HepG2 (cell line): ENCODE data around the gene ADCY1. TPM values are rescaled to one million over a fixed set of nuclear protein-coding genes. Genes with fewer than 3 reads are reported as not detected.

ENCODE experiments used
- ATAC-seq: fragments of 200-7000 bp; cut with Tn5 transposase; 3 replicates; pipeline ENCODE4 v1.9.1; 2020; ENCODE audit warnings: mild to moderate bottlenecking, moderate library complexity
- BruUV-seq: library from RNA; stranded (reverse); fragments of 400-500 nt; replicated peaks from 2 replicates; lab custom pipeline; 2021; lab: Mats Ljungman, UMichigan
- CTCF ChIA-PET: fragments of 300-600 bp; formaldehyde crosslinking; extraction: SDS; loops from one replicate; lab custom pipeline; 2021; ENCODE audit warnings: low total read pairs, inconsistent platforms, low intra/inter-chr PET ratio; lab: Yijun Ruan, JAX
- POLR2A ChIA-PET: fragments of 350-600 bp; sonication (Branson Sonifier 250); formaldehyde crosslinking; loops from one replicate; lab custom pipeline; 2020; ENCODE audit warnings: antibody characterized with exemption, inconsistent platforms; lab: Yijun Ruan, JAX
- DNase-seq: peaks from one replicate; pipeline ENCODE4 v3.0.0-alpha.2; 2015; ENCODE audit warnings: low spot score
- FAIRE-seq: peaks from 3 replicates; lab custom pipeline; 2011; peaks lifted over from hg19 to GRCh38; lab: Jason Lieb, UNC
- H2AFZ ChIP-seq: one replicate; pipeline ENCODE4 v1.6.1; 2011; ENCODE audit warnings: low read length, inconsistent platforms
- H3K27ac ChIP-seq: fragments of 300-600 bp; 3 replicates; pipeline ENCODE4 v1.8.0; 2011; ENCODE audit warnings: mixed run types, mild to moderate bottlenecking, mixed read lengths, low read length, inconsistent platforms; ENCODE audit not compliant: insufficient read depth; ENCODE audit errors: extremely low read length
- H3K27me3 ChIP-seq, 2 experiments: fragments of 200-600 bp in 1 of 2; 2 replicates in 1 of 2; 3 replicates in 1 of 2; pipeline versions ENCODE4 v1.6.0 to v1.8.0; 2011; ENCODE audit warnings: low read length in 2 of 2, mild to moderate bottlenecking in 2 of 2, moderate library complexity in 2 of 2, inconsistent platforms in 1 of 2; ENCODE audit not compliant: insufficient read depth in 2 of 2, control insufficient read depth in 1 of 2
- H3K36me3 ChIP-seq, 2 experiments: fragments of 200-600 bp in 1 of 2; replicated peaks in 1 of 2; 2 replicates in 1 of 2; 3 replicates in 1 of 2; pipeline versions ENCODE4 v1.5.1 to v1.8.0; 2011; ENCODE audit warnings: low read length in 2 of 2, inconsistent platforms in 1 of 2; ENCODE audit not compliant: insufficient read depth in 2 of 2, control insufficient read depth in 1 of 2
- H3K4me1 ChIP-seq: 2 replicates; pipeline ENCODE4 v1.5.1; 2012; ENCODE audit warnings: low read length, inconsistent platforms; ENCODE audit not compliant: insufficient read depth
- H3K4me2 ChIP-seq: 2 replicates; pipeline ENCODE4 v1.6.0; 2011; ENCODE audit warnings: low read depth, low read length, inconsistent platforms
- H3K4me3 ChIP-seq, 3 experiments: fragments of 200-600 bp in 1 of 3; sonication (generic), shearing (Covaris generic) in 1 of 3; replicated peaks in 1 of 3; 2 replicates each; pipeline ENCODE4 v1.5.1; 2011 to 2016; ENCODE audit warnings: low read length in 3 of 3, inconsistent platforms in 2 of 3, low read depth in 2 of 3, mild to moderate bottlenecking in 2 of 3, control low read depth in 1 of 3, mixed read lengths in 1 of 3; ENCODE audit not compliant: insufficient read depth in 1 of 3
- H3K79me2 ChIP-seq: one replicate; pipeline ENCODE4 v1.6.1; 2011; ENCODE audit warnings: low read length, inconsistent platforms; ENCODE audit not compliant: insufficient read depth
- H3K9ac ChIP-seq: 2 replicates; pipeline ENCODE4 v1.6.0; 2011; ENCODE audit warnings: mild to moderate bottlenecking, low read depth, low read length, inconsistent platforms; ENCODE audit not compliant: insufficient read depth
- H3K9me3 ChIP-seq: 2 replicates; pipeline ENCODE4 v1.5.1; 2012; ENCODE audit warnings: mild to moderate bottlenecking, low read length
- H4K20me1 ChIP-seq: 2 replicates; pipeline ENCODE4 v1.6.0; 2011; ENCODE audit warnings: inconsistent platforms, mild to moderate bottlenecking, low read length, moderate library complexity; ENCODE audit not compliant: insufficient read depth
- CBX5 ChIP-seq: sonication (generic); formaldehyde crosslinking; IDR thresholded peaks from 2 replicates; pipeline ENCODE4 v1.4.0; 2020; ENCODE audit warnings: missing genetic modification reagents, borderline replicate concordance
- EP300 ChIP-seq, 3 experiments: sonication (generic) in 1 of 3; formaldehyde crosslinking in 1 of 3; IDR thresholded peaks; 2 replicates each; pipeline versions ENCODE4 v1.5.1 to v1.6.1; 2011 to 2020; ENCODE audit warnings: low read depth in 2 of 3, low read length in 2 of 3, borderline replicate concordance in 1 of 3, improper control_type of control experiment in 1 of 3, mild to moderate bottlenecking in 1 of 3, missing genetic modification reagents in 1 of 3, moderate library complexity in 1 of 3
- HOXA7 ChIP-seq: sonication (generic); formaldehyde crosslinking; IDR thresholded peaks from 2 replicates; pipeline ENCODE4 v1.8.1; 2022; ENCODE audit warnings: mild to moderate bottlenecking, missing genetic modification reagents, moderate library complexity
- IKZF4 ChIP-seq: sonication (generic); formaldehyde crosslinking; IDR thresholded peaks from 2 replicates; pipeline ENCODE4 v1.5.1; 2020; ENCODE audit warnings: borderline replicate concordance, mild to moderate bottlenecking, low read depth, missing genetic modification reagents; ENCODE audit errors: not compliant biosample characterization
- SKI ChIP-seq: fragments of 450-650 bp; IDR thresholded peaks from one replicate; pipeline ENCODE4 v1.6.1; 2018; ENCODE audit warnings: mild to moderate bottlenecking; ENCODE audit not compliant: partially characterized antibody
- ZNF260 ChIP-seq: sonication (generic); formaldehyde crosslinking; IDR thresholded peaks from 2 replicates; pipeline ENCODE4 v1.4.0; 2020; ENCODE audit warnings: missing genetic modification reagents, low read depth, mild to moderate bottlenecking, borderline replicate concordance
- ZNF556 ChIP-seq: sonication (generic); formaldehyde crosslinking; IDR thresholded peaks from 2 replicates; pipeline ENCODE4 v1.4.0; 2020; ENCODE audit warnings: mild to moderate bottlenecking, missing genetic modification reagents, borderline replicate concordance
- ZNF569 ChIP-seq: sonication (generic); formaldehyde crosslinking; IDR thresholded peaks from 2 replicates; pipeline ENCODE4 v1.5.0; 2020; ENCODE audit warnings: mild to moderate bottlenecking, missing genetic modification reagents, moderate library complexity, borderline replicate concordance
- WGBS: methylation state at CpG from one replicate; pipeline ENCODE4 v1.1.6; 2017; ENCODE audit warnings: low lambda C conversion rate; 5-methylcytosine and 5-hydroxymethylcytosine counted together
- in situ Hi-C: cut with HindIII; loops from 2 replicates; pipeline ENCODE4 v1.10.0; 2017; ENCODE audit warnings: low pct_unique_long_range_greater_than_20kb; ENCODE audit not compliant: extremely low pct_ligation_motif_present
- intact Hi-C: fragments of 100-400 bp; cut with micrococcal nuclease; formaldehyde crosslinking; loops from one replicate; pipeline ENCODE4 v1.10.0; 2022; ENCODE audit not compliant: unreplicated experiment
- polyA plus RNA-seq, 8 experiments: library from polyadenylated mRNA; depleted of rRNA in 3 of 8; stranded (reverse) in 7 of 8; unstranded in 1 of 8; fragments of >200 nt; fragmentation: Illumina TruSeq in 4 of 8; extraction: Trizol in 4 of 8; gene quantifications; 2 replicates each; pipeline versions ENCODE4 v1.2.1 to v1.2.3, GENCODE V29; 2011 to 2016; ENCODE audit warnings: low read depth in 4 of 8, missing spikeins in 1 of 8, mixed read lengths in 1 of 8; ENCODE audit not compliant: insufficient read depth in 1 of 8
- total RNA-seq, 5 experiments: library from RNA; depleted of rRNA; stranded (reverse); fragments of >200 nt; fragmentation: Illumina TruSeq; extraction: Trizol; gene quantifications; 2 replicates each; pipeline ENCODE4 v1.2.3, GENCODE V29; 2016; ENCODE audit warnings: low read depth in 1 of 5
- TF ChIP-seq, protein P1 (sequence below): sonication (generic); formaldehyde crosslinking; IDR thresholded peaks from 2 replicates; pipeline ENCODE4 v1.4.0; 2020; ENCODE audit warnings: mild to moderate bottlenecking, low read depth, missing genetic modification reagents
- TF ChIP-seq, protein P2 (sequence below): sonication (generic); formaldehyde crosslinking; IDR thresholded peaks from 2 replicates; pipeline ENCODE4 v1.8.1; 2023; ENCODE audit warnings: mild to moderate bottlenecking, missing genetic modification reagents
- TF ChIP-seq, protein P3 (sequence below): sonication (generic); formaldehyde crosslinking; IDR thresholded peaks from 2 replicates; pipeline ENCODE4 v1.5.0; 2020; ENCODE audit warnings: mild to moderate bottlenecking, missing genetic modification reagents

ADCY1 gene
- total and polyA plus RNA-seq, 2 of the 13 experiments (the other 11 are each of a cell fraction or from before 2014, with no cell fraction given), result 0.80 to 1.2 TPM

DNA sequence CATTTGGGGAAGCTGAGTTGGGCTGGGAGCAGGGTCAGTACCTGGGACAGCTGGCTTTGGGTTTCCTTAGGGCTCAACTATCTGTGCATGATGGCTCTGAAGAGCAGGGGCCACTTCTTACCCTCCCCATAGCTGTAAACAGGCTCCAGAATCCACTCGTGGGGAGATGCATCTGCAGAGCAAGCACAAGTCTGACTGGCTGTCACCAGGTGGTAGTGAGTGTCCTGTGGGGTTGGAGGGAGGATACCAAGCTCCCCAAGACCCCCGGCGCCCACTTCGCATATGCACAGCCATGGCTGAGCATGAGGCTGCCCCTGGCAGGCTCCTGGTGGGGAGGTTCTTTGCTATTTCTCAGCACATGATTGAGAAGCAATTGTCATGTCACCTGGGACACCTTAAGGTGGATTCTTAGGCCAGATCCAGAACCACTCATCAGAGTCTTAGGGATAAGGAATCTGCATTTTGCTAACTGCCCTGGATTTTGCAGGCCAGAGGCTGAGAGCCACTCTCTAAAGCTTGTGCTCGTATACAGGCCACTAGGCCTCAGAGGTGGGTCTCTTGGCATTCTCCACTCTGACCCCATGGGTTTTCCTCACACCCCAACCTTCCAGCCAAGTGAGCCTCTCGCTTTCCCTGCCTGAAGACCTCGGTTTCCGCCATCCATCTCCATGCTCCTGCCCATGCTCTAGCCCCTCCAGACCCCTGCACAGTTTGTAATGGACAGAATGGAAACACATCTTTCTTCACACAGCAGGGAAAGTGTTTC, 53.7 kb downstream of the ADCY1 start:
- H3K27me3 ChIP-seq, result peaks cover 0 to 2% of the 10 kb centered on the region in 2 experiments; a peak in 3 of 5 replicates
- no peaks in the 10 kb centered on the region for H3K4me1 ChIP-seq
- no peak overlapping the region for H2AFZ ChIP-seq
- CTCF ChIA-PET, result no interaction called here
- H3K4me3 ChIP-seq, result no peak overlapping the region
- 41% methylated on average over 7 of the region's 8 CpGs for WGBS
- no peak for DNase-seq
- no peak overlapping the region for H3K27ac ChIP-seq
- ATAC-seq, result no peak
- H3K79me2 ChIP-seq, result no peaks in the 10 kb centered on the region
- no peaks in the 10 kb centered on the region for H3K9me3 ChIP-seq
- no TSS peak for BruUV-seq
- POLR2A ChIA-PET, result no interaction called here
- H3K36me3 ChIP-seq, result no peaks in the 10 kb centered on the region
- in situ Hi-C loops (no loop called here), intact Hi-C loops (no loop called here)
- no peak overlapping the region for H3K4me2 ChIP-seq
- FAIRE-seq, result no peak
- TF ChIP-seq EP300 (IDR thresholded peaks at IDR 0.05; ENCODE audit: low read depth in 2 of 2, low read length in 2 of 2) (no peak), EP300 (CRISPR knock-in tag; IDR thresholded peaks at IDR 0.05; ENCODE audit: borderline replicate concordance) (no peak), ZNF260 (CRISPR knock-in tag) (no peak), HOXA7 (CRISPR knock-in tag) (no peak), IKZF4 (no peak), ZNF556 (CRISPR knock-in tag) (no peak), SKI (no peak), ZNF569 (CRISPR knock-in tag) (no peak), CBX5 (no peak)
- TF ChIP-seq, protein P1, sequence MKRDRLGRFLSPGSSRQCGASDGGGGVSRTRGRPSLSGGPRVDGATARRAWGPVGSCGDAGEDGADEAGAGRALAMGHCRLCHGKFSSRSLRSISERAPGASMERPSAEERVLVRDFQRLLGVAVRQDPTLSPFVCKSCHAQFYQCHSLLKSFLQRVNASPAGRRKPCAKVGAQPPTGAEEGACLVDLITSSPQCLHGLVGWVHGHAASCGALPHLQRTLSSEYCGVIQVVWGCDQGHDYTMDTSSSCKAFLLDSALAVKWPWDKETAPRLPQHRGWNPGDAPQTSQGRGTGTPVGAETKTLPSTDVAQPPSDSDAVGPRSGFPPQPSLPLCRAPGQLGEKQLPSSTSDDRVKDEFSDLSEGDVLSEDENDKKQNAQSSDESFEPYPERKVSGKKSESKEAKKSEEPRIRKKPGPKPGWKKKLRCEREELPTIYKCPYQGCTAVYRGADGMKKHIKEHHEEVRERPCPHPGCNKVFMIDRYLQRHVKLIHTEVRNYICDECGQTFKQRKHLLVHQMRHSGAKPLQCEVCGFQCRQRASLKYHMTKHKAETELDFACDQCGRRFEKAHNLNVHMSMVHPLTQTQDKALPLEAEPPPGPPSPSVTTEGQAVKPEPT (CRISPR knock-in tag), result no peak
- TF ChIP-seq, protein P2, sequence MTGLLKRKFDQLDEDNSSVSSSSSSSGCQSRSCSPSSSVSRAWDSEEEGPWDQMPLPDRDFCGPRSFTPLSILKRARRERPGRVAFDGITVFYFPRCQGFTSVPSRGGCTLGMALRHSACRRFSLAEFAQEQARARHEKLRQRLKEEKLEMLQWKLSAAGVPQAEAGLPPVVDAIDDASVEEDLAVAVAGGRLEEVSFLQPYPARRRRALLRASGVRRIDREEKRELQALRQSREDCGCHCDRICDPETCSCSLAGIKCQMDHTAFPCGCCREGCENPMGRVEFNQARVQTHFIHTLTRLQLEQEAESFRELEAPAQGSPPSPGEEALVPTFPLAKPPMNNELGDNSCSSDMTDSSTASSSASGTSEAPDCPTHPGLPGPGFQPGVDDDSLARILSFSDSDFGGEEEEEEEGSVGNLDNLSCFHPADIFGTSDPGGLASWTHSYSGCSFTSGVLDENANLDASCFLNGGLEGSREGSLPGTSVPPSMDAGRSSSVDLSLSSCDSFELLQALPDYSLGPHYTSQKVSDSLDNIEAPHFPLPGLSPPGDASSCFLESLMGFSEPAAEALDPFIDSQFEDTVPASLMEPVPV (CRISPR knock-in tag), result no peak
- TF ChIP-seq, protein P3, sequence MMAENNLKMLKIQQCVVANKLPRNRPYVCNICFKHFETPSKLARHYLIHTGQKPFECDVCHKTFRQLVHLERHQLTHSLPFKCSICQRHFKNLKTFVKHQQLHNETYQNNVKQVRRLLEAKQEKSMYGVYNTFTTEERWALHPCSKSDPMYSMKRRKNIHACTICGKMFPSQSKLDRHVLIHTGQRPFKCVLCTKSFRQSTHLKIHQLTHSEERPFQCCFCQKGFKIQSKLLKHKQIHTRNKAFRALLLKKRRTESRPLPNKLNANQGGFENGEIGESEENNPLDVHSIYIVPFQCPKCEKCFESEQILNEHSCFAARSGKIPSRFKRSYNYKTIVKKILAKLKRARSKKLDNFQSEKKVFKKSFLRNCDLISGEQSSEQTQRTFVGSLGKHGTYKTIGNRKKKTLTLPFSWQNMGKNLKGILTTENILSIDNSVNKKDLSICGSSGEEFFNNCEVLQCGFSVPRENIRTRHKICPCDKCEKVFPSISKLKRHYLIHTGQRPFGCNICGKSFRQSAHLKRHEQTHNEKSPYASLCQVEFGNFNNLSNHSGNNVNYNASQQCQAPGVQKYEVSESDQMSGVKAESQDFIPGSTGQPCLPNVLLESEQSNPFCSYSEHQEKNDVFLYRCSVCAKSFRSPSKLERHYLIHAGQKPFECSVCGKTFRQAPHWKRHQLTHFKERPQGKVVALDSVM, result no peak
- H3K9ac ChIP-seq, result no peak overlapping the region
- no peaks in the 10 kb centered on the region for H4K20me1 ChIP-seq
